ENCODE measurements around the gene ARHGAP10. TPM values are rescaled to one million over a fixed set of nuclear protein-coding genes. Genes with fewer than 3 reads are reported as not detected.

The ARHGAP10 gene
- total RNA-seq, 1 donor from 2014 or later, result 30.5 TPM

- H3K4me3 Mint-ChIP-seq, result no peak overlapping the region
- H3K36me3 Mint-ChIP-seq, result peaks cover 16% of the 10 kb centered on the region
- no peak for TF ChIP-seq CTCF (IDR thresholded peaks at IDR 0.05; ENCODE audit: unreplicated experiment)
- H3K4me1 Mint-ChIP-seq, result peaks cover 7% of the 10 kb centered on the region
- H3K27me3 Mint-ChIP-seq (ENCODE audit: low read depth), result no peaks in the 10 kb centered on the region
- H3K27ac Mint-ChIP-seq, result no peak overlapping the region
- no peak for DNase-seq (ENCODE audit: low spot score in 2 of 2, unreplicated experiment in 2 of 2)
- H3K9me3 Mint-ChIP-seq, result no peaks in the 10 kb centered on the region
Measured at GRCh38 chr4:147941373-147941772, 209.5 kb downstream of the ARHGAP10 start.

GRCh38 chr4:147942729-147943128 is 210.8 kb downstream of the ARHGAP10 start:
- TF ChIP-seq CTCF (IDR thresholded peaks at IDR 0.05; ENCODE audit: unreplicated experiment), result no peak
- DNase-seq (ENCODE audit: low spot score in 2 of 2, unreplicated experiment in 2 of 2), result no peak
- no peak overlapping the region for H3K4me3 Mint-ChIP-seq
- H3K4me1 Mint-ChIP-seq, result peaks cover 7% of the 10 kb centered on the region
- no peaks in the 10 kb centered on the region for H3K9me3 Mint-ChIP-seq
- no peak overlapping the region for H3K27ac Mint-ChIP-seq
- peaks cover 27% of the 10 kb centered on the region for H3K36me3 Mint-ChIP-seq
- H3K27me3 Mint-ChIP-seq (ENCODE audit: low read depth), result no peaks in the 10 kb centered on the region

DNA sequence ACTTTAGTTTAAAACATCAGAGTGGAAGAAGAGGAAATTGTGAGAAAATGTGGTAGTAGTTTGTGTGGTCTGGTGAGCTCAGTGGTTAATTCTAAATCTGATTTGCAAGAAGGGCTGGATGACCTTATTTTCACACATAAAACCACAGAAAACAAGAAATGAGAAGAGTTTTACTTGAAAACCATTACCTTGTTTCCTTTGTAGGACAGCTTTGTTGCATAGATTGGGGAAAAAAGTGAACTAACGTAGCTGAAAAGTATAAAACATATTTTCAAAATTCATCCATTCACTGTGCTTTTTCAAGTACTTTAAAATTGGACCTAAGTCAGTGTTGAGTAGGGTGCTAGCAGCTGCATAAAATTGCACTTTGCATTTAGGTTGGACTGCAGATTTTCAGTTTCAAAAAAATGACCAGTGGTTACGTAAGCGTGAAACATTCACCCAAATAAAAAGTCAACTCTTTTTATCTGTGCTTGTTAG is 211.3 kb downstream of the ARHGAP10 start:
- peaks cover 31% of the 10 kb centered on the region for H3K36me3 Mint-ChIP-seq
- H3K27me3 Mint-ChIP-seq (ENCODE audit: low read depth), result no peaks in the 10 kb centered on the region
- TF ChIP-seq CTCF (IDR thresholded peaks at IDR 0.05; ENCODE audit: unreplicated experiment), result no peak
- no peak for DNase-seq (ENCODE audit: low spot score in 2 of 2, unreplicated experiment in 2 of 2)
- no peak overlapping the region for H3K27ac Mint-ChIP-seq
- H3K4me3 Mint-ChIP-seq, result no peak overlapping the region
- H3K9me3 Mint-ChIP-seq, result no peaks in the 10 kb centered on the region
- peaks cover 7% of the 10 kb centered on the region for H3K4me1 Mint-ChIP-seq

DNA sequence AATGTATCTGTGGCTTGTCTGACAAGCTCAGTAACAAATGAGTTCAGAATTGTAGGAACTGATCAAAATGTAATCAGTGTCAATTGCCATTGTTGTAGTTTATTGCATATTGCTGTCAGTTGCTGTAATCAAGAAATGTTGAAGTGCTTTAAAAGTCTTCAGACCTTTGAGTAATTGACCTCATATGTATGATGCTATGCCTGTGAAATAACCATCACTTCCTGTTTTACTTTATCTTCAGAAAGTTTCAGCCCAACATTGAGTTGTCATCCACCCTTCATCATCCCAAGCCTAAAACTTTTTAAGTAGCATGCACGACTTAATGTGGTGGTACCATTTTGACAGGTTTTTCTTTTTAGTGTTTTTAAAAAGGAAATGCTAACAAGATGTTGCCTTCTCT is 212.4 kb downstream of the ARHGAP10 start:
- TF ChIP-seq CTCF (IDR thresholded peaks at IDR 0.05; ENCODE audit: unreplicated experiment), result no peak
- no peak overlapping the region for H3K4me3 Mint-ChIP-seq
- peaks cover 7% of the 10 kb centered on the region for H3K4me1 Mint-ChIP-seq
- H3K27me3 Mint-ChIP-seq (ENCODE audit: low read depth), result no peaks in the 10 kb centered on the region
- no peak overlapping the region for H3K27ac Mint-ChIP-seq
- H3K36me3 Mint-ChIP-seq, result peaks cover 38% of the 10 kb centered on the region
- no peak for DNase-seq (ENCODE audit: low spot score in 2 of 2, unreplicated experiment in 2 of 2)
- no peaks in the 10 kb centered on the region for H3K9me3 Mint-ChIP-seq

DNA sequence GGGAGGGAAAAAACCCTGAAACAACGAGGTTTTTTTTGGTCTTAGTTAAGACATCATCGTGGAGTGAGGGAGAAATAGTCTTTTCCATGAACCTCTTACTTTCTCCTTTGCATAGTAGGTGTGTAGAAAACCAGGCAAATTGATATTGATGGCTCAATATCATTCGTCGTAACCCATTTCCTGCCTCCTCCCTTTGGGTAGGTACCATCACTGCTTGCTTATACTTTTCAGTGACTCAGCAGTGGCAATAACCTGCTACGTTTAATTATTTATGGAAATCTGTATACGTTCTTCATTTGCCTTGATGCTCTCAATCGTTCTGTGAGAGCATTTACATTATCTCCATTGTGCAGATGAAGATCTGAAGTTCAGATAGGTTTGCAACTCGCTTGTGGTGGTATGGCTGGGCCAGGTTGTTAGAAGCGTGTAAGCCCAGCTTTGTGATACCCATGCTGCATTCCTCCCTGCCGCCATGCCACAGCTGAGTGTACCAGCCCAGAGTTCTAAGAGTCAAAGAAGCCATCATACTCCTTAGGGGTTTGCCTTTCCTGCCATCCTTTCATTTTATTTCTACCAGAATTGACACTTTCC is 212.9 kb downstream of the ARHGAP10 start:
- H3K9me3 Mint-ChIP-seq, result no peaks in the 10 kb centered on the region
- no peaks in the 10 kb centered on the region for H3K27me3 Mint-ChIP-seq (ENCODE audit: low read depth)
- no peak for DNase-seq (ENCODE audit: low spot score in 2 of 2, unreplicated experiment in 2 of 2)
- no peak overlapping the region for H3K27ac Mint-ChIP-seq
- H3K4me3 Mint-ChIP-seq, result no peak overlapping the region
- TF ChIP-seq CTCF (IDR thresholded peaks at IDR 0.05; ENCODE audit: unreplicated experiment), result no peak
- H3K4me1 Mint-ChIP-seq, result peaks cover 5% of the 10 kb centered on the region
- H3K36me3 Mint-ChIP-seq, result peaks cover 41% of the 10 kb centered on the region

DNA sequence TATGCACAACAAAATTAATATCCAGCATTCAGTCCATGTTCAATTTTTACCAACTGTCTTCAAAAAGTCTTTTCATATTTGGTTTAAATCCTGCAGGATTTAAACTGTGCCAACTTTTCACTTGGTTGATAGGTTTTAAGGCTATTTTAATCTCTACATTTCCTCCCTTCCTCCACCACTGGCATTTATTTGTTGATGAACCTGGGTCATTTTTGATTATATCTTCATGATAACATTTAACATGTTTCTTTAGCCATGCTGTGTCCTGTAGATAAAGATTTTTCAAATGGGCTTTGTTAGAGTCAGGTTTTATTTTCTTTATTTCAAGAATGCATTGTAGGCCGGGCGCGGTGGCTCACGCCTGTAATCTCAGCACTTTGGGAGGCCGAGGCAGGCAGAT is 216.4 kb downstream of the ARHGAP10 start:
- H3K4me3 Mint-ChIP-seq, result no peak overlapping the region
- H3K27me3 Mint-ChIP-seq (ENCODE audit: low read depth), result no peaks in the 10 kb centered on the region
- peaks cover 7% of the 10 kb centered on the region for H3K9me3 Mint-ChIP-seq
- H3K4me1 Mint-ChIP-seq, result peaks cover 6% of the 10 kb centered on the region
- H3K27ac Mint-ChIP-seq, result no peak overlapping the region
- TF ChIP-seq CTCF (IDR thresholded peaks at IDR 0.05; ENCODE audit: unreplicated experiment), result no peak
- H3K36me3 Mint-ChIP-seq, result peaks cover 58% of the 10 kb centered on the region
- no peak for DNase-seq (ENCODE audit: low spot score in 2 of 2, unreplicated experiment in 2 of 2)
